Measurements from ENCODE around the gene DEPDC7.
"Not testable (repeated sequence)": the region's sequence is repeated elsewhere in the genome, so short reads cannot be mapped to it uniquely, and the experiment has no call there.

DNA sequence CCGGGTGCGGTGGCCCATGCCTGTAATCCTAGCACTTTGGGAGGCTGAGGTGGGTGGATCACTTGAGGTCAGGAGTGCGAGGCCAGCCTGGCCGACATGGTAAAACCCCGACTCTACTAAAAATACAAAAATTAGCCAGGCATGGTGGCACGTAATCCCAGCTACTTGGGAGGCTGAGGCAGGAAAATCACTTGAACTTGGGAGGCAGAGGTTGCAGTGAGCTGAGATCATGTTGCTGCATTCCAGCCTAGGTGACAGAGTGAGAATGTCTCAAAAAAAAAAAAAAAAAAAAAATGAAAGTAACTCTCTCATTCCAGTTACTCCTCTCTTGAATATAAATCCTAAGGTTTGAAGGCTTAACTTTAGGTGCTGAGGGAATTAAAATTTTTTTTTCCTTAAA lies 13.5 kb downstream of the DEPDC7 start:
- TF ChIP-seq SUZ12 (IDR thresholded peaks at IDR 0.05); SP1 (IDR thresholded peaks at IDR 0.05); CTBP1 (IDR thresholded peaks at IDR 0.05; ENCODE audit: borderline replicate concordance); LEF1 (IDR thresholded peaks at IDR 0.05; ENCODE audit: borderline replicate concordance): not testable (repeated sequence)

Data from HEK293T (cell line).